K562 (cell line): ENCODE data around the gene FLT1.

Experiments
- BRF1 ChIP-seq: IDR thresholded peaks from 3 replicates; pipeline ENCODE4 v1.6.1; 2011; ENCODE audit warnings: borderline replicate concordance, mild to moderate bottlenecking; ENCODE audit not compliant: insufficient read length; ENCODE audit errors: extremely low read depth
- NR3C1 ChIP-seq: sonication (generic); formaldehyde crosslinking; IDR thresholded peaks from 2 replicates; pipeline ENCODE4 v1.8.1; 2022; ENCODE audit warnings: missing genetic modification reagents
- TARDBP ChIP-seq: fragments of 450-650 bp; IDR thresholded peaks from 2 replicates; pipeline ENCODE4 v1.6.1; 2016
- TF ChIP-seq, protein P1 (sequence below), 3 experiments: IDR thresholded peaks in 2 of 3; conservative IDR thresholded peaks in 1 of 3; 2 replicates each; pipeline ENCODE4 v1.5.1; 2011 to 2012; ENCODE audit warnings: low read length in 3 of 3, mild to moderate bottlenecking in 3 of 3, control low read depth in 2 of 3, improper control_type of control experiment in 1 of 3, inconsistent platforms in 1 of 3, low read depth in 1 of 3, mixed read lengths in 1 of 3, moderate library complexity in 1 of 3; ENCODE audit not compliant: insufficient read depth in 2 of 3

DNA sequence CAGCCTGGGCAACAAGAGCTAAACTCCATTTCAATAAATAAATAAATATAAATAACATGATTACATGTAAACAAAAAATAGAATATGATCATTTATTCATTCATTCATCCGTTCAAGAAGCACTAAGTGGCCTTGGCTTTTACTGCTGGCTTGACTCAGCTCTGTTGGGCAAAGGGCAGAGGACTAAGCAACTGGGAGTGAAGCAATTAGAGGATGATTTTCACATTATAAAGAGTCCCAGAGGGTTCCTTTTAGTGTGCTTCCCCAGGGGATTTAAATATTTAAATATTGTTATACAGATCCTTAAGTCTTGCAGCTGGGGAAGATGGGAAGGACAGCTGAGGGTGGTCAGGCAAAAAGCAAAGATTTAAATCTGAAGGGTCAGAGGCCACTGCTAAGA lies 34.9 kb upstream of the FLT1 start:
- TF ChIP-seq BRF1 (no peak), NR3C1 (no peak), TARDBP (no peak)
- TF ChIP-seq, protein P1, sequence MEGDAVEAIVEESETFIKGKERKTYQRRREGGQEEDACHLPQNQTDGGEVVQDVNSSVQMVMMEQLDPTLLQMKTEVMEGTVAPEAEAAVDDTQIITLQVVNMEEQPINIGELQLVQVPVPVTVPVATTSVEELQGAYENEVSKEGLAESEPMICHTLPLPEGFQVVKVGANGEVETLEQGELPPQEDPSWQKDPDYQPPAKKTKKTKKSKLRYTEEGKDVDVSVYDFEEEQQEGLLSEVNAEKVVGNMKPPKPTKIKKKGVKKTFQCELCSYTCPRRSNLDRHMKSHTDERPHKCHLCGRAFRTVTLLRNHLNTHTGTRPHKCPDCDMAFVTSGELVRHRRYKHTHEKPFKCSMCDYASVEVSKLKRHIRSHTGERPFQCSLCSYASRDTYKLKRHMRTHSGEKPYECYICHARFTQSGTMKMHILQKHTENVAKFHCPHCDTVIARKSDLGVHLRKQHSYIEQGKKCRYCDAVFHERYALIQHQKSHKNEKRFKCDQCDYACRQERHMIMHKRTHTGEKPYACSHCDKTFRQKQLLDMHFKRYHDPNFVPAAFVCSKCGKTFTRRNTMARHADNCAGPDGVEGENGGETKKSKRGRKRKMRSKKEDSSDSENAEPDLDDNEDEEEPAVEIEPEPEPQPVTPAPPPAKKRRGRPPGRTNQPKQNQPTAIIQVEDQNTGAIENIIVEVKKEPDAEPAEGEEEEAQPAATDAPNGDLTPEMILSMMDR (IDR thresholded peaks at IDR 0.05 in 2 of 3, conservative IDR thresholded peaks at IDR 0.05 in 1 of 3; ENCODE audit: insufficient read depth in 2 of 3, low read depth in 1 of 3, low read length in 3 of 3), result no peak
